ENCODE results near the gene GNMT.

DNA sequence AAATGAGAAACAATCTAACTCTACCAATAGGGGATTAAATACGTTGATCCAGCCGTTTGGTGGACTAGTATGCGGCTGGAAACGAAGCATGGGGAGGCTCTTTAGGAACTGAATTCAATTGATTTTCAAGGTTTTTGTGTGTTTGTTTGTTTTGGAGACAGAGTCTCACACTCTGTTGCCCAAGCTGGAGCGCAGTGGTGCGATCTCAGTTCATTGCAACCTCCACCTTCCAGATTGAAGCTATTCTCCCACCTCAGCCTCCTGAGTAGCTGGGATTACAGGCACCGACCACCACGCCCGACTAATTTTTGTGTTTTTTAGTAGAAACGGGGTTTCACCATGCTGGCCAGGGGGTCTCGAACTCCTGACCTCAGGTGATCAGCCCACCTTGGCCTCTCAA is 24.2 kb upstream of the GNMT start:
- TF ChIP-seq SRF (IDR thresholded peaks at IDR 0.05; ENCODE audit: low read depth, low read length) = no peak
- no peak for TF ChIP-seq GABPA (IDR thresholded peaks at IDR 0.05; ENCODE audit: borderline replicate concordance, insufficient read depth, low read length)

All from H1 (cell line).